Mammary epithelial cell (primary cell): ENCODE measurements around the gene UXT.

ENCODE experiments used
- EZH2 ChIP-seq: IDR thresholded peaks from 2 replicates; pipeline ENCODE4 v1.6.1; 2012; ENCODE audit warnings: low read length, inconsistent platforms, borderline replicate concordance
- TF ChIP-seq, protein P1 (sequence below), 2 donors: IDR thresholded peaks in 1 of 2; conservative IDR thresholded peaks in 1 of 2; 2 replicates each; pipeline ENCODE4 v1.5.1; 2011 to 2012; ENCODE audit warnings: inconsistent platforms in 2 of 2, low read length in 2 of 2, mild to moderate bottlenecking in 2 of 2, control low read depth in 1 of 2, low read depth in 1 of 2; ENCODE audit not compliant: insufficient read depth in 1 of 2; ENCODE audit errors: extremely low read depth in 1 of 2

DNA sequence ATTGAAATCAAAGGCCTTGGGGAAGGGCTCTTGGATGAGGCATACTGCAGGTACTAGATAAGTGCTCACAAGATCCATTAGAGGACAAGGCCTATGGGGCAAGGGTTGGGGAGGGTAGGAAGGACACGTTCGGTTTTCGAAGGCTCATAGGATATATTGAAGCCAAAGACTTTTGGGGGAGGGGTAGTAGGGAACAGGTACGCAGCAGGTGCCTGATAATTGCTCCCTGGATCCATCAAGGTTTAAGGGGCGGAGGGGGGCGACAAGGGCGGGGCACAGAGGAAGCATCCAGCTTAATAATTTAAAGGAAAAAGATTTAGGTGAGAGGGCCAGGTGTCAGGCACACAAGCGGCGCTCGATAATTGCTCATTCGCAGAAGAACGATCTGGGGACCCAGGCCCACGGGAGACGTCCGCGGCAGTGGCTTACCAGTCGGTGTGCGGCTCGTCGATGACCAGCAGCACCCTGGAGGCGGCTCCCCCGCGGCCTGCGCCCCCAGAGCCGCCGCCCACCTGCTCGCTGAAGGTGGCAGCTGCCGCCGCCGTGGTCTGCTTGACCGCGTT is 40.0 kb downstream of the UXT start:
- TF ChIP-seq, protein P1, sequence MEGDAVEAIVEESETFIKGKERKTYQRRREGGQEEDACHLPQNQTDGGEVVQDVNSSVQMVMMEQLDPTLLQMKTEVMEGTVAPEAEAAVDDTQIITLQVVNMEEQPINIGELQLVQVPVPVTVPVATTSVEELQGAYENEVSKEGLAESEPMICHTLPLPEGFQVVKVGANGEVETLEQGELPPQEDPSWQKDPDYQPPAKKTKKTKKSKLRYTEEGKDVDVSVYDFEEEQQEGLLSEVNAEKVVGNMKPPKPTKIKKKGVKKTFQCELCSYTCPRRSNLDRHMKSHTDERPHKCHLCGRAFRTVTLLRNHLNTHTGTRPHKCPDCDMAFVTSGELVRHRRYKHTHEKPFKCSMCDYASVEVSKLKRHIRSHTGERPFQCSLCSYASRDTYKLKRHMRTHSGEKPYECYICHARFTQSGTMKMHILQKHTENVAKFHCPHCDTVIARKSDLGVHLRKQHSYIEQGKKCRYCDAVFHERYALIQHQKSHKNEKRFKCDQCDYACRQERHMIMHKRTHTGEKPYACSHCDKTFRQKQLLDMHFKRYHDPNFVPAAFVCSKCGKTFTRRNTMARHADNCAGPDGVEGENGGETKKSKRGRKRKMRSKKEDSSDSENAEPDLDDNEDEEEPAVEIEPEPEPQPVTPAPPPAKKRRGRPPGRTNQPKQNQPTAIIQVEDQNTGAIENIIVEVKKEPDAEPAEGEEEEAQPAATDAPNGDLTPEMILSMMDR (conservative IDR thresholded peaks at IDR 0.05 in 1 of 2, IDR thresholded peaks at IDR 0.05 in 1 of 2; ENCODE audit: extremely low read depth in 1 of 2, insufficient read depth in 1 of 2, low read depth in 1 of 2, low read length in 2 of 2), result no peak
- no peak for TF ChIP-seq EZH2
